Measurements from ENCODE around the gene HSF4.

DNA sequence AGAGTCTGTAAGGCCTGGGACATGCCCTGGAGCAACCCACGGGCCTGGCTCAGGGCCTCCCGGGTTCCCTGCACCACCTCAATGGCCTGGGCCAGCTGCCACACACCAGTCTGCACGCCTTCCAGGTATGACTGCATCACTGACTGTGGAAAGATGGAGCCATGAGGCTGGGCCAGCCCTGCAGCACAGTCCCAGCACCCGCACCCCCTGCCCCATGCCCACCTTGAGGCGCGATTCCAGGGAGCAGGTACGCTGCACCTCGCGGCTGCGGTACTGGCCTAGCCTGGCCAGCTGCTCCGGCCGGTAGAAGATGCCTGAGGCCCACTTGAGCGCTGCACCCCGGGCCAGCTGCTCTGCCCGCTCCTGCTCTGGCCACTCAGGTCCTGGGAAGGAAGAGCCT is 24.3 kb downstream of the HSF4 start:
- no peak for TF ChIP-seq EZH2phosphoT487 (IDR thresholded peaks at IDR 0.05; ENCODE audit: borderline replicate concordance)
- TF ChIP-seq, protein P1, sequence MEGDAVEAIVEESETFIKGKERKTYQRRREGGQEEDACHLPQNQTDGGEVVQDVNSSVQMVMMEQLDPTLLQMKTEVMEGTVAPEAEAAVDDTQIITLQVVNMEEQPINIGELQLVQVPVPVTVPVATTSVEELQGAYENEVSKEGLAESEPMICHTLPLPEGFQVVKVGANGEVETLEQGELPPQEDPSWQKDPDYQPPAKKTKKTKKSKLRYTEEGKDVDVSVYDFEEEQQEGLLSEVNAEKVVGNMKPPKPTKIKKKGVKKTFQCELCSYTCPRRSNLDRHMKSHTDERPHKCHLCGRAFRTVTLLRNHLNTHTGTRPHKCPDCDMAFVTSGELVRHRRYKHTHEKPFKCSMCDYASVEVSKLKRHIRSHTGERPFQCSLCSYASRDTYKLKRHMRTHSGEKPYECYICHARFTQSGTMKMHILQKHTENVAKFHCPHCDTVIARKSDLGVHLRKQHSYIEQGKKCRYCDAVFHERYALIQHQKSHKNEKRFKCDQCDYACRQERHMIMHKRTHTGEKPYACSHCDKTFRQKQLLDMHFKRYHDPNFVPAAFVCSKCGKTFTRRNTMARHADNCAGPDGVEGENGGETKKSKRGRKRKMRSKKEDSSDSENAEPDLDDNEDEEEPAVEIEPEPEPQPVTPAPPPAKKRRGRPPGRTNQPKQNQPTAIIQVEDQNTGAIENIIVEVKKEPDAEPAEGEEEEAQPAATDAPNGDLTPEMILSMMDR (conservative IDR thresholded peaks at IDR 0.05; ENCODE audit: low read length) = no peak

Measured in Loucy (cell line).